Measurements from ENCODE around the gene SRPK2.

SRPK2 gene

DNA sequence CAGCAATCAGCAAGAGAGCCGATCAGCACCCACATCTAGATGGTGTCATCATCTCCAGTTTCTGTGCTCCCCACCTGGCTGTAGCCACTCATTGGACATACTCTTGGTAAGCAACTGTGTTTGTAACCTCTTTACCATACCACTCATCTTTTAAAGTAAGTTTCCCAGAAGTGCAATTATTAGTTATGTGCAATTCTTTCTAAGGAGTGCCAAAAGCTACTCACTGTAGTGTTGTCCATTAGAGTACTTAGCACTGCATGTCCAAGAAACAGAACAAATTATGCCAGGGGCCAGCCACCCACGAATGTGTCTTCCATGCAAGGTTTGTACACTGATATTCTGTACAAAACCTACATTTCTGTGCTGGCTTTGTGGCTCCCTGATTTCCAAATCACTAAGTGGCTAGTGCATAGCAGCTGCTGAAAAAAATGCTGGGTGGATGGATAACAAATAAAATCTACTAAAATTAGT lies 131.9 kb downstream of the SRPK2 start:
- TF ChIP-seq, protein P1, sequence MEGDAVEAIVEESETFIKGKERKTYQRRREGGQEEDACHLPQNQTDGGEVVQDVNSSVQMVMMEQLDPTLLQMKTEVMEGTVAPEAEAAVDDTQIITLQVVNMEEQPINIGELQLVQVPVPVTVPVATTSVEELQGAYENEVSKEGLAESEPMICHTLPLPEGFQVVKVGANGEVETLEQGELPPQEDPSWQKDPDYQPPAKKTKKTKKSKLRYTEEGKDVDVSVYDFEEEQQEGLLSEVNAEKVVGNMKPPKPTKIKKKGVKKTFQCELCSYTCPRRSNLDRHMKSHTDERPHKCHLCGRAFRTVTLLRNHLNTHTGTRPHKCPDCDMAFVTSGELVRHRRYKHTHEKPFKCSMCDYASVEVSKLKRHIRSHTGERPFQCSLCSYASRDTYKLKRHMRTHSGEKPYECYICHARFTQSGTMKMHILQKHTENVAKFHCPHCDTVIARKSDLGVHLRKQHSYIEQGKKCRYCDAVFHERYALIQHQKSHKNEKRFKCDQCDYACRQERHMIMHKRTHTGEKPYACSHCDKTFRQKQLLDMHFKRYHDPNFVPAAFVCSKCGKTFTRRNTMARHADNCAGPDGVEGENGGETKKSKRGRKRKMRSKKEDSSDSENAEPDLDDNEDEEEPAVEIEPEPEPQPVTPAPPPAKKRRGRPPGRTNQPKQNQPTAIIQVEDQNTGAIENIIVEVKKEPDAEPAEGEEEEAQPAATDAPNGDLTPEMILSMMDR (conservative IDR thresholded peaks at IDR 0.05; ENCODE audit: low read depth, low read length): no peak
- DNase-seq (ENCODE audit: low read depth): no peak
- H3K4me3 ChIP-seq (ENCODE audit: low read length): no peak overlapping the region

GRCh38 chr7:105250706-105251105 lies 138.0 kb downstream of the SRPK2 start:
- H3K4me3 ChIP-seq (ENCODE audit: low read length): no peak overlapping the region
- DNase-seq (ENCODE audit: low read depth): no peak
- TF ChIP-seq, protein P1 (conservative IDR thresholded peaks at IDR 0.05; ENCODE audit: low read depth, low read length): no peak

DNA sequence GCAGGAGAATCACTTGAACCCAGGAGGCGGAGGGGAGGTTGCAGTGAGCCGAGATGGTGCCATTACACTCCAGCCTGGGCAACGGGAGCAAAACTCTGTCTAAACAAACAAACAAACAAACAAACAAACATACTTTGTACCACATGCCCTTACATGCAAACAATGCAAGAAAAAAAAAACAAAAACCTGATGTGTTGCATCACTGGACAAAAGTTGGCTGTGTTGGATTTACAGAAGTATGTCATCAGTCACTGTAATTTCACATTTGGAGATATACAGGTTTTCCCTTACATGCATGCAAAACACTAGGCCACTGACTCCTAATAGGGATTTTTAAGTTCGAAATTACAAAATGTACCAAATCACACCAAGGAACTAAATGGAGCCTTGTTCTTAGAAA lies 138.5 kb downstream of the SRPK2 start:
- DNase-seq (ENCODE audit: low read depth): no peak
- TF ChIP-seq, protein P1 (conservative IDR thresholded peaks at IDR 0.05; ENCODE audit: low read depth, low read length): no peak
- H3K4me3 ChIP-seq (ENCODE audit: low read length): no peak overlapping the region

DNA sequence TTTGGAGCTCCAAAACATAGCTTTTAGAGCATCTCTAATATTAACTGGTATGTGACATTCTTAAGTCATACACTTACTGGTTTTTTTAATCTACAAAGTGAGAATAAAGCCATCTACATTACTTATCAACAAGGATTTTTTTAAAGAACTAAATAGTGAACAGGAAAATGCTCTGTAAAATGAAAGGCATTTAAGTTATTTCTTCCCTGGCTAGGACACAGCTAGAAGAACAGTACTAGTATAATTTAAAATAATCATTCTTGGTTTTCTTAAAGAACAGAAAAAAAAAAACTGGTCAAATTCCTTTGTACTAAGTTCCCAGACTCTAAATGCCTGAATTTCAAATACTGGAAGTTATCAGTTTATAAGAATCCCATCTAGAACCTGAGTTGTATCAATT lies 139.5 kb downstream of the SRPK2 start:
- H3K4me3 ChIP-seq (ENCODE audit: low read length): no peak overlapping the region
- DNase-seq (ENCODE audit: low read depth): peak; percentile 10
- TF ChIP-seq, protein P1 (conservative IDR thresholded peaks at IDR 0.05; ENCODE audit: low read depth, low read length): no peak

DNA sequence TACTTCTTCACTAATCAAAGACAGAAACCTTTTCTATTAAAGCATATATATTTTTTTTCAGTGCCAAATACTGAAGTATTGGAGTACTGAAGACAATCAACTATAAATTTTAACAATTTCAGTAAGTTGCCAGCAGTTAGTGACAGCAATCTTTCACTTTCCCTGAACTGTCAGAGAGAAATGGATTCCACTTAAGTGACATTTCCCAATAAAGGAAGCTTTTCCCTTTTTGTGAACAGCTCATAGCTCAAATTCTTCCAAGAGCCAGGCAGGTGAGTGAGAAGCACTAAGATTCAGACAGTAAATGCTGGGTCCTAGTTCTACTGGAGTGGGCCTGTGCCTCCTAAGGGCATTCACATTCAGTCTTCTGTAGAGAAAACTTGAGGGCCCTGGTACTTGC lies 142.0 kb downstream of the SRPK2 start:
- no peak overlapping the region for H3K4me3 ChIP-seq (ENCODE audit: low read length)
- DNase-seq (ENCODE audit: low read depth): no peak
- TF ChIP-seq, protein P1 (conservative IDR thresholded peaks at IDR 0.05; ENCODE audit: low read depth, low read length): no peak

- TF ChIP-seq, protein P1 (conservative IDR thresholded peaks at IDR 0.05; ENCODE audit: low read depth, low read length): no peak
These were observed 142.5 kb downstream of the SRPK2 start for GRCh38 chr7:105246256-105246655.

DNA sequence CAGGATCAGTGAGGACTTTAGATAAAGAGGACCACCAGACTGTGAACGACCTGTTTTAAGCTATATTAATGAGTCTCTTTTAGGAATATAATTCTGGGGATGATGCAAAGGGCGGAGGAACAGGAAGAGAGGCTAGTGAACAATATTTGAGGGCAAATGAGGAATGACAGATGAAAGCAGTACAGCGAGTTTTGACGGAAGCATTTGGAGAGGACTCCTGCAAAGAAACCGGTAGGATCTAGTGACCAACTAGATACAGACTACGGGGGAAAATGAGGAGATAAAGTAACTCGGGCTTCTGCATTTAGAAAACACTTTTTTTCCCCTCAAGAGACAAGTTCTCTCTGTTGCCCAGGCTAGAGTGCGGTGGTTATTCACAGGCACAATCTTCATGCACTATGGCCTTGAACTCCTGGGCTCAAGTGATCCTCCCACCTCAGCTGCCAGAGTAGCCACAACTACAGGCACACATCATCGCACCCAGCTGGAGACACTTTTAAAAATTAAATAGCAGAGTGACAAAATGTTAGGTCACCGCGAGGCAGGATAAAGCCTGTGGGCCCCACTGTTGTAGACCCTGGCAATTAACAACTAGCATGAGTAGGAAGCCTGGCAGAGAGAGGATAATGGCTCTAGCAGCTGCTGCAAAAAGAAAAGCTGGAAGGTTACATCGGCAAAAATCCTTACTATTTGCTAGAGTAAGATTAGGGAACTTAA lies 143.2 kb downstream of the SRPK2 start:
- no peak for DNase-seq (ENCODE audit: low read depth)
- TF ChIP-seq, protein P1 (conservative IDR thresholded peaks at IDR 0.05; ENCODE audit: low read depth, low read length): no peak
- no peak overlapping the region for H3K4me3 ChIP-seq (ENCODE audit: low read length)

More at GRCh38 chr7:105246256-105246655, 142.5 kb downstream of the SRPK2 start:
- no peak overlapping the region for H3K4me3 ChIP-seq (ENCODE audit: low read length)
- DNase-seq (ENCODE audit: low read depth): no peak

Data from retinal pigment epithelial cell (primary cell).